HG03565 (cell line): ENCODE measurements around the gene OAF.

Source experiments
- ATAC-seq: cut with Tn5 transposase; IDR thresholded peaks from one replicate; pipeline ENCODE4 v1.9.1; 2021; ENCODE audit warnings: mild to moderate bottlenecking, moderate library complexity; ENCODE audit not compliant: unreplicated experiment

The OAF gene

GRCh38 chr11:120199613-120200012, 11.2 kb upstream of the OAF start:
- no peak for ATAC-seq

- no peak for ATAC-seq
These were observed 10.2 kb upstream of the OAF start for GRCh38 chr11:120200677-120201076.

DNA sequence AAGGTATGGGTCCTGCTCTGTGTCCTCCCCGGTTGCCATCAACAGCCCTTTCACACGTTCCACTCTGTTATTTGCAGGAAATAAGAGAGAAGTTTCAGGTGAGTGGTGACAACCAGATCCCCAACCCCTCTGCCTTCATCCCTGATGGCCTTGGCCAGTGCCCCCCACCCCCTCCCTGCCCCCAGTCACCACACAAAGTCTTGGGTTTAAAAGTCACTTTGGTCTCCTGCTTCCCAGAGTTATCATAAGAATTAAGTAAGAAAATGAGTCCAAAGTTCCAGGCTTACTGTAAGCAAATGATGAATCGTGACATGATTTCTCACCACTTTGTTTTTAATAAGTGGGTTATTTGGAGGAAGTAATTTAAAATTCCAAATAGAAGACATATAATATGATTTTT, 9.2 kb upstream of the OAF start:
- ATAC-seq = no peak

DNA sequence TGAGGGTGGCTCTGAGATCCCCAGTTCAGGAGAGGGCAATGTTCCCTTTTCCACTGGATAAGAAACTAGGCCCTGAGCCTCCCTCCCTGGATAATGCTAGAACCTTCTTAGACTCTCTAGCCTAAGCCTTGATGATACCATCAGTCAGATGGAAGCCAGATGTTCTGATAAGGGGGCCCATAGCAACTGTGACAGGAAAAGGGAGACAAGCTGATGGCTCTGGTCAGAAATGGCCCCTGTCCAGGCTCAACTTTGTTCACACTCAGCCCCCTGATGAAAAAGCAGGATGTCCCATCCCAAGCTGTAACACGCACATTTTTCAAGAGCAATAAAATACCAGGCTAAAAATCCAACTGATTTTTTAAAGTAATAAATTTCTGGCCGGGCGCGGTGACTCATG, 7.2 kb upstream of the OAF start:
- no peak for ATAC-seq

DNA sequence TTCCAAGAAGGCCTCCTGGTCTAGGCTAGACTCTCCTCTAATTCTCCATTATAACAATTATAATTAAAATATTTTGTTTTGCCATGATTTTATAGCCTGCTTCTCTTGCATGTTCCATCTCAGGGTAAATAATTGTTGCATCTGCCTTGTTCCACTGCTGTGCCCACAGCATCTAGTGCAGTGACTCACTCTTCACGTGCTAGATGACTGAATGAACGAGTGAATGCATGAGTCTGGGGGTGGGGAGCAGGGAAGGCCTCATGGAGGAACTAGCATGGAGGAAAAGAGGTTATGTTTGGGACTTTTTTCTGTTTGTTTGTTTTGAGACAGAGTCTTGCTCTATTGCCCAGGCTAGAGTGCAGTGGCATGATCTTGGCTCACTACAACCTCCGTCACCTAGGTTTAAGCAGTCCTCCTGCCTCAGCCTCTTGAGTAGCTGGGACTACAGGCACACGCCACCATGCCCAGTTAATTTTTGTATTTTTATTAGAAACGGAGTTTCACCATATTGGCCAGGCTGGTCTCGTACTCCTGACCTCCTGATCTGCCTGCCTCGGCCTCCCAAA, 5.2 kb upstream of the OAF start:
- no peak for ATAC-seq

GRCh38 chr11:120207512-120207911, 3.3 kb upstream of the OAF start:
- no peak for ATAC-seq

DNA sequence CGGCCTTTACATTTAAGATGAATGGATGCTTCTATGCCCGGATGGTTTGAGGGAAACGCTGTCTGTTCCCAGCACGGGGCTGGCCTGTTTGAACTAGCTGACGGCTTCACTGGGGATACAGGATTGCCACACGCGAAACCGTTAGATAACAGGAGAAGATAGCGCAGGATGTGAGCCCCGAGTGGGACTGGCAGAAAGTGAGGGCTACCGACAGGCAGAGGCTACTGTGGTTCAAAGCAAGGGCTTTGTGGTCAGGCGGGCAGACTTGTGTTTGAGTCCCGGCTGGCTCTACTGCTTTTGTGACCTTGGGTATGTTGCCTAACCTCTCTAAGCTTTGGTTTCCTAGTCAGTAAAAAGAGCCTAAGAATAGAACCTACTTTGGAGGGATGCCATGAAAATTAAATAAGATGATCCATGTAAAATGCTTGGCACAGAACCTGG, 2.8 kb upstream of the OAF start:
- no peak for ATAC-seq

DNA sequence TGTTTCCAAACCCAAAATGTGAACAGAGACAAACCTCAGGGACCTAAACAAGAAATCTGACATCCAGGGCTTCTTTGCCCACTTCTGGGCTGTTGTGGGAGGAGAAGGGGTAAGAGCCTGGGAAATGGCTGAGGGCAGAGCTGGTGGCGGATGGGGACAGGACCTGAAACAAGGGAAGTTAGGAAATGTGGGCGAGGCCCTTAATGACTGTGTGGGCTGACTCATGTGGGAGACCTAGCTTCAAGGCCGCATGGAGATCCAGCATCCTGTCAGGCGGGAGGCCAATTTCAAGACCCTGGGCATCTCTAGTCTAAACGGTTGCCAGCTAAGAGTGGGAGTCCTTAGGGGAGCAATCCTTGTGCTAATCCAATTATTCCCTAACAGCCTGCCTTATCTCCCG, 2.1 kb upstream of the OAF start:
- ATAC-seq = no peak

- no peak for ATAC-seq
These were observed 846 bp upstream of the OAF start for GRCh38 chr11:120209746-120210625.

DNA sequence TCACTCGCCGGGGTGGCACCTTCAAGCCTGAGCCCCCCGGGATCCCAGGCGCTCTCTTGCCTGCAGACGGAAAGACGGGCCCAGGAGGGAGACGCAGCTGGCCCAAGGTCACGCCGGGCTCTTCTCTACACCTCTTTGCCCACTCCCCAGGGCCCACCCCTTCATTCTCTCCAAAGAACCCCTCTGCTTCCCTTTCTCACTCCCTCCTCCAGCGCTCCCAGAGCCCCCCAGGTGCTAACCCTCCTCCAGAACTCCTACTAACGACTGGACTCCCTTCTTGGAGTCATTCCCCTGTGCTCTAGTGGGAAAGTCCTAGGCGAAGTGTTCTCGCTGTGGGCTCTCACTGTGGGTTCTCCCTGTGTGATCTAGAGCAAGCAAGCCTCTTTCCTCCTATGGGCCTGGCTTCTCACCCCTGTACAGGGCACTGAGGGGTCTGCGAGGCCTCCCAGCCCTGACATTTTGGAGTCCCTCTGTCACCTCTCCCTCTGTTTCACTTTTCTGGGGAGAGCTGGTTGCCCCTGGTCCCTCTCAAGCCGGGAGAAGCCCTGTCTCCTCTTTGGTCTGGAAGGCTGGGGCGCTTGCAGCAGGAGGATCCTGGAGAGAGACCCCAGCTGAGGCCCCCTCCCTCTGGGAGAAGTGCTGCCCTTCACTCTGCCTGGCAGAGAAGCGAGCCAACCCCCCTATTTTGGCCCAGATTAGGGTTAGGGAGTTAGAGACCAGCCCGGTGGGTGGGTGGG, 858 bp downstream of the OAF start:
- no peak for ATAC-seq

DNA sequence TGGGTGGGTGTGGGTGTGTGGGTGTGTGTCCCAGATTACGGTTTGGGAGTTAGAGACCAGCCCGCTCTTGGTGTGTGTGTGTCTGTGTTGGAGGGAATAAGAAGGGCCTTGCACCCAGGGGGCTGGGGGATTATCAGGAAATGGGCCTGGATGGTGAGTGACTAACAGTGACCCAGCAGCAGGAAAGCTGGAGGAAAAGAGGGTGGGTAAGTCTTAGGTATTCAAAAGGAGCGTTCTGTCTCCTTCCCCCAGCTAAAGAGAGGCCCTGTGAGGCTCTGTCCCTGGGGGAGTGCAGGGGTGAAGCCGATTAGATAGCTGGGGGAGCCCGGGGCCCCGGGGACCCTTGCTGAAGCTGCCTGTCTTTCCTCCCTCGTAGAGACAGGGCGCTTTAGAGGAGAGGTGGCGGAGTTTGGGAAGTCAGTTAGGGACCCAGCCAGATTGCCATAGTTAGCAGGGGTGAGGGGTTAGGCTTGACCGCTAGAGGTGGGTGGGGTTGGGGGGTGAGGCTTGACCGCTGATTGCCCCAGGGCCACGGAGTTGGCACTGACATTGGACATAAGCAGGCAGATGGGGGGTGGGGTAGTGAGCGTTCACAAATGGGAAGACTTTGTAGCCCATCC, 1.5 kb downstream of the OAF start:
- ATAC-seq = no peak

DNA sequence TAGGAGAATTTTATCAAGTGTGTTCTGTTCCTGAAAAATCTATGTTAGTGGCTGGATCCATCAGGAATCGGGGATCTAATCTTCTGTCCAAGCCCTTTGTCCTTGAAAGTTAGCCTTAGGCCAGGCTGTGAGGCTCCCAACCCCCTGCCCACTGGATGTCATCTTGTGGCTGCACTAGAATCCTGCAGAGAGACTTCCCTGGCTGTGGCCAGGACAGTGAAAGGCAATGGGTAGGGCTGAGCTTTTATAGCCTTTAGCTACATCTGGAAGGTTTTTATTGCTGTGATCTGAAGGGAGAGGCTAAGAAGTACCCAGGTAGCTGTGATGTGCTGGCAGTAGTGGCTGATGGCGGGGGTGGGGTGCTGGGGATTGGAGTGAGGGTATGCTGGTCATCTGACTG, 2.1 kb downstream of the OAF start:
- no peak for ATAC-seq

- ATAC-seq = no peak
These were observed 3.7 kb downstream of the OAF start for GRCh38 chr11:120214581-120214980.

DNA sequence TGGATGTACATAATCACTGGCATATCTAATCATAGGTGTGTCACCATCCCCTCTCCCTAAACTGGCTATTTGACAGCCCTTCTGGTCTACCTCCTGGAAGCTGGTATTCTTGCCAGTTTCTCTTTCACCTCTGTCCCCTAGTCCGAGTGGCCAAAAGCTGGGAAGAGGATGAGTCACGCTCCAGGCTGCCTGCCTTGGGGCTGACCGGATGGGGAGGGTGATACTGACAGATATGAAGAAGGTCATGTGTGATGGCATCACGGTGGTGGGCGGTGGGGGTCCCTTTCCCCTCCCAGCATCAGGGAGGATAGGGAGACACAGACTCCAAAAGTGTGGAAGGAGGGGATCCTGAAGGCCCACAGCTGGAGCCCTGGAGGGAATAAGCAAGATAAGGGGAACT, 4.8 kb downstream of the OAF start:
- ATAC-seq = no peak

GRCh38 chr11:120216426-120217102, 5.7 kb downstream of the OAF start:
- ATAC-seq = no peak

- ATAC-seq = no peak
These were observed 6.7 kb downstream of the OAF start for GRCh38 chr11:120217526-120217925.

GRCh38 chr11:120217941-120218694, 7.3 kb downstream of the OAF start:
- ATAC-seq = no peak

GRCh38 chr11:120218695-120219033, 7.8 kb downstream of the OAF start:
- ATAC-seq = no peak

GRCh38 chr11:120219232-120219937, 8.6 kb downstream of the OAF start:
- ATAC-seq = no peak
